Measurements from ENCODE around the gene KCTD7. TPM values are rescaled to one million over a fixed set of nuclear protein-coding genes. Genes with fewer than 3 reads are reported as not detected.
"Not testable (repeated sequence)": the region's sequence is repeated elsewhere in the genome, so short reads cannot be mapped to it uniquely, and the experiment has no call there.

The KCTD7 gene
- total RNA-seq, 2 donors from 2014 or later: 9.2 to 11.3 TPM

- peak in 1 of 2 donors; percentile 43 for ATAC-seq
- intact Hi-C loops (cut with DNase I): no loop called here
- DNase-seq: peak; percentile 43
Observed at GRCh38 chr7:66669088-66669487, 40.4 kb downstream of the KCTD7 start.

- intact Hi-C loops (cut with DNase I): no loop called here
Observed at GRCh38 chr7:66669496-66669895, 40.8 kb downstream of the KCTD7 start.

GRCh38 chr7:66671034-66671433 lies 42.4 kb downstream of the KCTD7 start:
- ATAC-seq (no peak), DNase-seq (no peak)
- intact Hi-C loops (cut with DNase I): no loop called here

More at GRCh38 chr7:66669496-66669895, 40.8 kb downstream of the KCTD7 start:
- no peak for ATAC-seq
- no peak for DNase-seq

GRCh38 chr7:66671486-66671885 lies 42.8 kb downstream of the KCTD7 start:
- ATAC-seq; intact Hi-C loops (cut with DNase I); DNase-seq: not testable (repeated sequence)

GRCh38 chr7:66672432-66673123 lies 43.9 kb downstream of the KCTD7 start:
- DNase-seq; intact Hi-C loops (cut with DNase I): not testable (repeated sequence)
- ATAC-seq: peak in 1 of 2 donors; percentile 5

GRCh38 chr7:66673124-66673640 lies 44.5 kb downstream of the KCTD7 start:
- intact Hi-C loops (cut with DNase I); DNase-seq: not testable (repeated sequence)
- peak; percentile 57 to 62 for ATAC-seq

GRCh38 chr7:66679633-66680244 lies 51.1 kb downstream of the KCTD7 start:
- DNase-seq (no peak), ATAC-seq (no peak)
- intact Hi-C loops (cut with DNase I): no loop called here

GRCh38 chr7:66681491-66682349 lies 53.0 kb downstream of the KCTD7 start:
- peak; percentile 99 for ATAC-seq
- peak; percentile 98 for DNase-seq
- intact Hi-C loops (cut with DNase I): no loop called here

- intact Hi-C loops (cut with DNase I): no loop called here
- ATAC-seq: peak; percentile 24 to 64
- peak; percentile 58 for DNase-seq
Observed at GRCh38 chr7:66682350-66683093, 53.8 kb downstream of the KCTD7 start.

GRCh38 chr7:66683094-66683769 lies 54.6 kb downstream of the KCTD7 start:
- DNase-seq; ATAC-seq; intact Hi-C loops (cut with DNase I): not testable (repeated sequence)

GRCh38 chr7:66683770-66684123 lies 55.1 kb downstream of the KCTD7 start:
- ATAC-seq (no peak), DNase-seq (no peak)
- intact Hi-C loops (cut with DNase I): no loop called here

GRCh38 chr7:66685663-66686062 lies 57.0 kb downstream of the KCTD7 start:
- intact Hi-C loops (cut with DNase I); DNase-seq; ATAC-seq: not testable (repeated sequence)

GRCh38 chr7:66687186-66687585 lies 58.5 kb downstream of the KCTD7 start:
- no peak for ATAC-seq
- intact Hi-C loops (cut with DNase I): no loop called here

GRCh38 chr7:66687672-66688071 lies 59.0 kb downstream of the KCTD7 start:
- DNase-seq; intact Hi-C loops (cut with DNase I); ATAC-seq: not testable (repeated sequence)

More at GRCh38 chr7:66687186-66687585, 58.5 kb downstream of the KCTD7 start:
- DNase-seq: no peak

GRCh38 chr7:66689081-66689480 lies 60.4 kb downstream of the KCTD7 start:
- no peak for ATAC-seq
- intact Hi-C loops (cut with DNase I): no loop called here
- DNase-seq: no peak

GRCh38 chr7:66693331-66693730 lies 64.7 kb downstream of the KCTD7 start:
- ATAC-seq (no peak), DNase-seq (no peak)
- intact Hi-C loops (cut with DNase I): no loop called here
